ENCODE data around the gene INTS3. TPM values are rescaled to one million over a fixed set of nuclear protein-coding genes. Genes with fewer than 3 reads are reported as not detected.

The INTS3 gene
- total RNA-seq, 1 donor from 2014 or later, result 56.7 TPM

DNA sequence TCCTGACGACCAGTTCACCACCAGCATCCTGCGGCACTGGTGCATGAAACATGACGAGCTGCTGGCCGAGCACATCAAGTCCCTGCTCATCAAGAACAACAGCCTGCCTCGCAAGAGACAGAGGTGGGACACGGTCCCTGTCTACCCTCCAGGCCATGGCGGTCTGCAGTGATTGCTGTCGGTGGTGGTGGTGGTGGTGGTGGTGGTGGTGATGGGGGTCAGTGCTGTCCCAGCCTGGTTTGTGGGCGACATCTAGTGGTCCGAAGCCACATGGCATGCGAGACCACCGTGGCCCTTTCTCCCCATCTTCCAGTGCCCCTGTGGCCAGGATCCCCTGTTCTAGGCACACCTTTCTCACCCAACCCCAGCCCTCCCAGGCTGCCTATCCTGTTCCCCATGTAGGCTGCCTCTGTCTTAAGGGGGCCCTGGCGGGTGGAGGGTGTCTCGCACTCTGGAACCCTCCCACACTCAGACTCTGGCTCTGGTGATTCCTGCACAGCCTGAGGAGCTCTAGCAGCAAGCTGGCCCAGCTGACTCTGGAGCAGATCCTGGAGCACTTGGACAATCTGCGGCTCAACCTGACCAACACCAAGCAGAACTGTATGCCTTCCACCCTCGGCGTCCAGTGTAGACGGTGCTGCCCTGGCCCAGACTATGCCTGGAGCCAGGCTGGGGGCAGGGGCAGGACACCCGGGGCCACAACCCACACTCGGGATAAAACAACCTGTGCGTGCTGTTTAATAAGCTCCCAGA, 44.2 kb downstream of the INTS3 start:
- peaks cover 4% of the 10 kb centered on the region for H3K27me3 Mint-ChIP-seq (ENCODE audit: unreplicated experiment)
- peak; percentile 80 for DNase-seq
- H3K9me3 Mint-ChIP-seq (ENCODE audit: unreplicated experiment), result peaks cover 5% of the 10 kb centered on the region
- no peaks in the 10 kb centered on the region for H3K36me3 Mint-ChIP-seq (ENCODE audit: unreplicated experiment)
- peaks cover 24% of the 10 kb centered on the region for H3K4me1 Mint-ChIP-seq (ENCODE audit: low read depth, unreplicated experiment)
- no peak overlapping the region for H3K4me3 Mint-ChIP-seq (ENCODE audit: unreplicated experiment)
- TF ChIP-seq, protein P1, sequence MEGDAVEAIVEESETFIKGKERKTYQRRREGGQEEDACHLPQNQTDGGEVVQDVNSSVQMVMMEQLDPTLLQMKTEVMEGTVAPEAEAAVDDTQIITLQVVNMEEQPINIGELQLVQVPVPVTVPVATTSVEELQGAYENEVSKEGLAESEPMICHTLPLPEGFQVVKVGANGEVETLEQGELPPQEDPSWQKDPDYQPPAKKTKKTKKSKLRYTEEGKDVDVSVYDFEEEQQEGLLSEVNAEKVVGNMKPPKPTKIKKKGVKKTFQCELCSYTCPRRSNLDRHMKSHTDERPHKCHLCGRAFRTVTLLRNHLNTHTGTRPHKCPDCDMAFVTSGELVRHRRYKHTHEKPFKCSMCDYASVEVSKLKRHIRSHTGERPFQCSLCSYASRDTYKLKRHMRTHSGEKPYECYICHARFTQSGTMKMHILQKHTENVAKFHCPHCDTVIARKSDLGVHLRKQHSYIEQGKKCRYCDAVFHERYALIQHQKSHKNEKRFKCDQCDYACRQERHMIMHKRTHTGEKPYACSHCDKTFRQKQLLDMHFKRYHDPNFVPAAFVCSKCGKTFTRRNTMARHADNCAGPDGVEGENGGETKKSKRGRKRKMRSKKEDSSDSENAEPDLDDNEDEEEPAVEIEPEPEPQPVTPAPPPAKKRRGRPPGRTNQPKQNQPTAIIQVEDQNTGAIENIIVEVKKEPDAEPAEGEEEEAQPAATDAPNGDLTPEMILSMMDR (IDR thresholded peaks at IDR 0.05; ENCODE audit: partially characterized antibody, unreplicated experiment), result peak; percentile 63
- no peak overlapping the region for H3K27ac Mint-ChIP-seq (ENCODE audit: unreplicated experiment)

DNA sequence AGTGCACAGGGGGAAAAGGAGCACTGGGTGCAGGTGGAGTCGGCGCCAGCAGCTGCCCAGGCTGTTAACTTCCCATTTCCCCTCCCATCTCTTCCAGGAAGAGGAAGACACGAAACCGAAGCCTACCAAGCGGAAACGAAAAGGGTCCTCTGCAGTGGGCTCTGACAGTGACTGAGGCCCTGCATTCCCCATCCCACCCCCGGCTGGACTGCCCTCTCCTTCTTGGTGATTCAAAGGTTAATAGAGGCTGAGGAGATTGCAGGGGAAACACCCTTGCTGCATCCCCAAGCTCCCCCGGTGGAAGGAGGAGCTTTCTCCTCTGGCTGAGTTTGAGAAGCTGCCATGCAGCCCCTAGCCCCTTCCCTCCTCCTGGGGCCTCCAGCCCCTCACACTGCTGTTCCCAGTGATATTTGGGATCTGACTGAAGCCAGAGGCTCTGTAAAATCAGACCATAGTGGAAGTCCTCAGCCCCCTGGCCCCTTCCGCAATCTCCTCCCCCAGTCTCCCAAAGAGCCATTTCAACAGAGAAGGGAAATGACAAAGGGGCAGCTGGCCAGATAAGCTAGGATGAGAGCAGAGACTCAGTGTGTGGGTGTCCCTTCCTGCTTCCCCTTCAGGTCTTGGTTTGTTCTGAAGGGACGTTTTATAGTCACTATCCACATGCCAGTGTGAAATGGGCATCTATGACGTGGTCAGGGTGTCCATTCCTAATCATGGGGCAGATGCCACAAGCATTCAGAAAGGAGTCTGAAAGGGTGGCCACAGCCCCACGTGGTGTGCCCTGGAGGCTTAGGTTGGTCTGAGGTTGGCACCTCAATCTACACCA, 45.5 kb downstream of the INTS3 start:
- H3K36me3 Mint-ChIP-seq (ENCODE audit: unreplicated experiment), result no peaks in the 10 kb centered on the region
- H3K4me3 Mint-ChIP-seq (ENCODE audit: unreplicated experiment), result no peak overlapping the region
- TF ChIP-seq, protein P1 (IDR thresholded peaks at IDR 0.05; ENCODE audit: partially characterized antibody, unreplicated experiment), result no peak
- peaks cover 5% of the 10 kb centered on the region for H3K9me3 Mint-ChIP-seq (ENCODE audit: unreplicated experiment)
- no peak for DNase-seq
- no peak overlapping the region for H3K27ac Mint-ChIP-seq (ENCODE audit: unreplicated experiment)
- H3K27me3 Mint-ChIP-seq (ENCODE audit: unreplicated experiment), result peaks cover 7% of the 10 kb centered on the region
- peaks cover 24% of the 10 kb centered on the region for H3K4me1 Mint-ChIP-seq (ENCODE audit: low read depth, unreplicated experiment)

DNA sequence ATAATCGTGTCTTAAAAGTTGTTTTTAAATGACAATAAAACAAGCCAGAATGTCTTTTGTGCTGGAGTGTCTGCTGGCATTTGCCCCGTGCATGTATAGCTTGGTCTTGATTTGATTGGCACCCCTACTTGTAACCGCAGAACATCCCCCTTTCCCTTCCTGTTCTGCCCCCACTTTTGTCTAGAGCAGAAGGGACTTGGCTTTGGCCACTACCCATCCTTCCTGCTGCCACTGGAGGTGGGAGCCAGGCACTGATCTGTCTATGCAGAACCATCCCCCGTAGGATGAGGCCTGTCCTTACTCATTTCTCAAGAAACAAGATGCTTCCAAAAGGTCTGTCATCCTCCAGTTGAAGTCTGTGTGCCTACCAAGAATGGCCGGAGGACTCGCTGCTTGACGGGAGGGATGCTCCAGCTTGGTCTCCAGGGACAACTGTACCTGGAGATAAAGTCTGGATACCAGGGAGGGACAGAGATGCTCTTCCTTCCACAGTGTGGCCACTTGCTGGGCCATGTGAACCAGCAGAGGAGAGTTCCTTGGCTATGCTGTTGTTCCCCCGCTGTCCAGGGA, 46.3 kb downstream of the INTS3 start:
- TF ChIP-seq, protein P1 (IDR thresholded peaks at IDR 0.05; ENCODE audit: partially characterized antibody, unreplicated experiment), result no peak
- Mint-ChIP-seq H3K4me3 (ENCODE audit: unreplicated experiment) (no peak overlapping the region), H3K27me3 (ENCODE audit: unreplicated experiment) (peaks cover 7% of the 10 kb centered on the region), H3K4me1 (ENCODE audit: low read depth, unreplicated experiment) (peaks cover 24% of the 10 kb centered on the region), H3K27ac (ENCODE audit: unreplicated experiment) (no peak overlapping the region), H3K9me3 (ENCODE audit: unreplicated experiment) (peaks cover 5% of the 10 kb centered on the region), H3K36me3 (ENCODE audit: unreplicated experiment) (no peaks in the 10 kb centered on the region)
- no peak for DNase-seq

DNA sequence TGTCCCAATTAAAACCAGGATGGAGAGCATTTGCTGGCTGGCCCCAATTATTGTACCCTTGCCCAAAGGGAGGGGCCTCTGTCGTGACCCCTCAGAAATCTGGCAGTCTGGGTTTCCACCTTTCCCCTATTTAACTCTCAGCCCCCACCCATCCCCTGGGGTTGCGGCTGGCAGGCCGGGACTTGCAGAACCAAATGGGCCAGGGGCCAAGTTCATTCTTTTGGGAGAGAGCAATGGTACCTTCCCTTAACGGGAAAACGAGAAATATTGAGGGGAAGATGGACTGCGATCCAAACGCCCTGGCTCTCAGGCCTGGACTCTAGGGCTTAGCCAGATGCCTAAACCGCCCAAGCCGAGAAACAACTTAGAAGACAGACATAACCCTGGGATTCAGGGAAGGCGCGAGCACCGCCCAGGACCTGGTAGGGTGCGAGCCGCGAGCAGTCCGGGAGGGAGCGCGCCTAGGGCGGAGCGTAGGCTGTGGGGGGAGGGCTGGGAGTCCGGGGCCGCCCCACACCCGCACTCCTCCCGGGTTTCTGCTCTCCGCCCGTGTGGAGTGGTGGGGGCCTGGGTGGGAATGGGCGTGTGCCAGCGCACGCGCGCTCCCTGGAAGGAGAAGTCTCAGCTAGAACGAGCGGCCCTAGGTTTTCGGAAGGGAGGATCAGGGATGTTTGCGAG, 47.1 kb downstream of the INTS3 start, which contains the start of gene SLC27A3:
Gene SLC27A3 (plus strand): TSS at position 628 of the 678 bp plus-strand sequence. CDS start 91 bp downstream, outside the sequence.
- Mint-ChIP-seq H3K4me3 (ENCODE audit: unreplicated experiment) (peak within 1 kb of the TSS; percentile 88), H3K9me3 (ENCODE audit: unreplicated experiment) (peaks cover 5% of the 10 kb centered on the region), H3K27ac (ENCODE audit: unreplicated experiment) (no peak within 1 kb of the TSS), H3K4me1 (ENCODE audit: low read depth, unreplicated experiment) (peaks cover 23% of the 10 kb centered on the region), H3K36me3 (ENCODE audit: unreplicated experiment) (no peaks in the 10 kb centered on the region), H3K27me3 (ENCODE audit: unreplicated experiment) (peaks cover 7% of the 10 kb centered on the region)
- TF ChIP-seq, protein P1 (IDR thresholded peaks at IDR 0.05; ENCODE audit: partially characterized antibody, unreplicated experiment), result no peak
- no peak for DNase-seq
